Heart left ventricle (tissue), 16 donors: ENCODE measurements around the gene SCN8A. TPM values are rescaled to one million over a fixed set of nuclear protein-coding genes. Genes with fewer than 3 reads are reported as not detected.
"Not testable (repeated sequence)": the region's sequence is repeated elsewhere in the genome, so short reads cannot be mapped to it uniquely, and the experiment has no call there.

Experiments
- ATAC-seq, 4 donors: fragments of 200-7000 bp; cut with Tn5 transposase; one replicate each; pipeline ENCODE4 v1.9.1; 2020 to 2022; ENCODE audit warnings: moderate library complexity in 4 of 4, mild to moderate bottlenecking in 3 of 4, moderate number of reproducible peaks in 1 of 4
- DNase-seq, 5 donors: peaks; one replicate each; pipeline ENCODE4 v3.0.0-alpha.2; 2020
- H3K27ac ChIP-seq, 12 donors: fragments of 200-600 bp; sonication (generic) in 4 of 12; one replicate each; pipeline versions ENCODE4 v1.5.0 to v1.8.0; 2016 to 2022; ENCODE audit warnings: mild to moderate bottlenecking in 2 of 12
- H3K27me3 ChIP-seq, 9 donors: fragments of 200-600 bp; sonication (generic) in 2 of 9; one replicate each; pipeline versions ENCODE4 v1.5.1 to v1.8.0; 2016 to 2022; ENCODE audit warnings: mild to moderate bottlenecking in 3 of 9
- H3K36me3 ChIP-seq, 9 donors: fragments of 200-600 bp; sonication (generic) in 2 of 9; one replicate each; pipeline versions ENCODE4 v1.5.0 to v1.8.0; 2018 to 2022; ENCODE audit warnings: mild to moderate bottlenecking in 2 of 9
- H3K4me1 ChIP-seq, 12 donors: fragments of 200-600 bp; sonication (generic) in 4 of 12; one replicate each; pipeline versions ENCODE4 v1.5.0 to v1.8.0; 2016 to 2022; ENCODE audit warnings: mild to moderate bottlenecking in 3 of 12
- H3K4me3 ChIP-seq, 12 donors: fragments of 200-600 bp; sonication (generic) in 4 of 12; one replicate each; pipeline versions ENCODE4 v1.5.0 to v1.8.0; 2017 to 2022; ENCODE audit warnings: mild to moderate bottlenecking in 9 of 12, moderate library complexity in 4 of 12
- H3K9me3 ChIP-seq, 12 donors: fragments of 200-600 bp; sonication (generic) in 4 of 12; one replicate each; pipeline versions ENCODE4 v1.5.0 to v1.8.0; 2016 to 2022; ENCODE audit warnings: mild to moderate bottlenecking in 1 of 12
- CTCF ChIP-seq, 12 donors: fragments of 200-600 bp; sonication (generic) in 4 of 12; IDR thresholded peaks; one replicate each; pipeline versions ENCODE4 v1.5.0 to v1.8.0; 2018 to 2022; ENCODE audit warnings: antibody characterized with exemption in 12 of 12, mild to moderate bottlenecking in 5 of 12
- POLR2A ChIP-seq, 2 donors: fragments of 450-650 bp; IDR thresholded peaks; one replicate each; pipeline ENCODE4 v1.6.1; 2017; ENCODE audit warnings: antibody characterized with exemption in 2 of 2, mild to moderate bottlenecking in 2 of 2, moderate library complexity in 2 of 2
- WGBS, 4 donors: extraction: QIAGEN DNeasy Blood & Tissue Kit in 2 of 4; methylation state at CpG; one replicate each; pipeline versions ENCODE4 v1.1.5 to v1.1.7; 2013 to 2018; 5-methylcytosine and 5-hydroxymethylcytosine counted together
- intact Hi-C, 10 donors: fragments of 100-400 bp; cut with DNase I; formaldehyde crosslinking; loops; one replicate each; pipeline versions ENCODE4 v1.11.1 to v1.14.2; 2022
- polyA plus RNA-seq, 2 donors: library from polyadenylated mRNA; stranded (reverse); fragments of 200-250 nt; gene quantifications; one replicate each; pipeline ENCODE4 v1.2.3, GENCODE V29; 2013
- total RNA-seq, 9 donors: library from RNA; depleted of rRNA in 2 of 9; stranded (reverse); fragments of >200 nt in 2 of 9; fragmentation: NEBNext Ultra II Directional in 3 of 9; extraction: Animal tissue kit (Norgen Biotek cat#: 25700) in 3 of 9; gene quantifications; one replicate each; pipeline versions ENCODE4 v1.1.0 to v1.2.4, GENCODE V29; 2016 to 2023
- donor health status: ischemic (EF 13 %, LVEDD 7.1; RV severe dilation, severe dysfunction).
- donor health status: healthy with polysubstance abuse.
- donor health status: DM: no; HTN: yes; CAD: no.
- donor health status: DM: no; HTN: no; CAD: no.
- donor health status: ischemic (EF 25% LVEDD 6.9; RV normal size, moderate dysfunction).
- donor health status: ischemic (EF 25% LVEDD 5.7; RV mildly dilated, moderate dysfunction).
- donor health status: healthy.
- donor health status: DM: yes; HTN: yes; CAD: no.
- donor health status: ischemic (EF 35%, LVEDD 5.7; RV mildly dilated, moderate dysfunction).
- donor health status: nonischemic (EF 11% LVEDD 7.7; RV severe dilation, severe dysfunction).
- donor health status: DM: yes; HTN: yes; CAD: no.
- donor health status: PGD.
- donor health status: ischemic (EF 29% LVEDD 5.4; RV normal size, mild dysfunction).
- donor health status: nonischemic (EF 23%, LVEDD 6.1; RV moderate dilation, normal function).

The SCN8A gene
- total and polyA plus RNA-seq, 11 donors: 0.17 to 0.97 (median 0.32) TPM

GRCh38 chr12:51636986-51637385 lies 46.0 kb downstream of the SCN8A start:
- H3K9me3 ChIP-seq: peaks cover 0 to 15% (median 6%) of the 10 kb centered on the region in 12 donors
- 47 to 80% (median 67%) methylated on average over 1 of the region's 1 CpG for WGBS, 4 donors
- intact Hi-C loops: no loop called here
- ATAC-seq (no peak), DNase-seq (no peak)
- H3K27me3 ChIP-seq: no peaks in the 10 kb centered on the region
- no peak for TF ChIP-seq POLR2A (IDR thresholded peaks at IDR 0.05)
- TF ChIP-seq CTCF (IDR thresholded peaks at IDR 0.05): no peak
- H3K4me1 ChIP-seq: no peaks in the 10 kb centered on the region
- no peak overlapping the region for H3K27ac ChIP-seq
- no peaks in the 10 kb centered on the region for H3K36me3 ChIP-seq
- no peak overlapping the region for H3K4me3 ChIP-seq

GRCh38 chr12:51639361-51639760 lies 48.3 kb downstream of the SCN8A start:
- Histone ChIP-seq H3K9me3 (peaks cover 0 to 15% (median 6%) of the 10 kb centered on the region in 12 donors), H3K4me1 (no peaks in the 10 kb centered on the region), H3K27ac (no peak overlapping the region), H3K4me3 (no peak overlapping the region), H3K27me3 (no peaks in the 10 kb centered on the region), H3K36me3 (no peaks in the 10 kb centered on the region)
- DNase-seq (no peak), ATAC-seq (no peak)
- TF ChIP-seq POLR2A (IDR thresholded peaks at IDR 0.05): no peak
- TF ChIP-seq CTCF (IDR thresholded peaks at IDR 0.05): no peak
- WGBS, 4 donors: 86 to 95% (median 92%) methylated on average over 5 of the region's 5 CpGs
- intact Hi-C loops: no loop called here

GRCh38 chr12:51642286-51642685 lies 51.3 kb downstream of the SCN8A start:
- ATAC-seq (no peak), DNase-seq (no peak)

GRCh38 chr12:51643951-51644350 lies 52.9 kb downstream of the SCN8A start:
- no peak overlapping the region for H3K4me3 ChIP-seq
- WGBS, 4 donors: 74 to 94% (median 84%) methylated on average over 1 of the region's 1 CpG
- H3K36me3 ChIP-seq: no peaks in the 10 kb centered on the region
- intact Hi-C loops: no loop called here
- H3K27me3 ChIP-seq: no peaks in the 10 kb centered on the region
- ATAC-seq (no peak), DNase-seq (no peak)
- no peaks in the 10 kb centered on the region for H3K4me1 ChIP-seq
- no peaks in the 10 kb centered on the region for H3K9me3 ChIP-seq
- H3K27ac ChIP-seq: no peak overlapping the region
- TF ChIP-seq CTCF (IDR thresholded peaks at IDR 0.05): no peak
- no peak for TF ChIP-seq POLR2A (IDR thresholded peaks at IDR 0.05)

More at GRCh38 chr12:51642286-51642685, 51.3 kb downstream of the SCN8A start:
- TF ChIP-seq CTCF (IDR thresholded peaks at IDR 0.05): no peak
- Histone ChIP-seq H3K36me3 (no peaks in the 10 kb centered on the region), H3K27me3 (no peaks in the 10 kb centered on the region), H3K27ac (no peak overlapping the region), H3K4me1 (no peaks in the 10 kb centered on the region), H3K9me3 (peaks cover 0 to 12% (median 5%) of the 10 kb centered on the region in 12 donors), H3K4me3 (no peak overlapping the region)
- intact Hi-C loops: no loop called here

- intact Hi-C loops, ATAC-seq, DNase-seq, H3K27me3 ChIP-seq, H3K36me3 ChIP-seq, H3K9me3 ChIP-seq, H3K27ac ChIP-seq, H3K4me3 ChIP-seq, H3K4me1 ChIP-seq: not testable (repeated sequence)
- 80 to 99% (median 94%) methylated on average over 2 to 23 of the region's 23 CpGs for WGBS, 4 donors
Measured at GRCh38 chr12:51644691-51645090, 53.7 kb downstream of the SCN8A start.
